ENCODE measurements around the gene UTP3. TPM values are rescaled to one million over a fixed set of nuclear protein-coding genes. Genes with fewer than 3 reads are reported as not detected.
A peak's percentile ranks its signal among the peaks of the same experiment; 100 is the strongest.
"Not testable (repeated sequence)": the region's sequence is repeated elsewhere in the genome, so short reads cannot be mapped to it uniquely, and the experiment has no call there.

The UTP3 gene
- total RNA-seq, 1 experiment from 2014 or later = 18.1 TPM

GRCh38 chr4:70701271-70701670 is 12.9 kb downstream of the UTP3 start:
- Histone ChIP-seq H3K27ac (no peak overlapping the region), H3K4me3 (no peak overlapping the region), H3K4me1 (replicated peaks) (peaks cover 17% of the 10 kb centered on the region), H3K27me3 (replicated peaks) (no peaks in the 10 kb centered on the region), H3K36me3 (peaks cover 8% of the 10 kb centered on the region), H3K9me3 (replicated peaks) (no peaks in the 10 kb centered on the region)
- no peak for DNase-seq (ENCODE audit: low read depth in 1 of 2, low spot score in 2 of 2)

- H3K27ac ChIP-seq; H3K36me3 ChIP-seq; DNase-seq (ENCODE audit: low read depth in 1 of 2, low spot score in 2 of 2): not testable (repeated sequence)
Observed at GRCh38 chr4:70702592-70702991, 14.3 kb downstream of the UTP3 start.

GRCh38 chr4:70703619-70704214 is 15.4 kb downstream of the UTP3 start:
- Histone ChIP-seq H3K36me3 (peaks cover 8% of the 10 kb centered on the region), H3K27ac (peak overlapping the region; percentile 62), H3K4me1 (replicated peaks) (peaks cover 27% of the 10 kb centered on the region), H3K4me3 (peak overlapping the region; percentile 96), H3K27me3 (replicated peaks) (no peaks in the 10 kb centered on the region), H3K9me3 (replicated peaks) (no peaks in the 10 kb centered on the region)
- DNase-seq (ENCODE audit: low read depth in 1 of 2, low spot score in 2 of 2) = peak in 1 of 2 experiments; percentile 10

More at GRCh38 chr4:70702592-70702991, 14.3 kb downstream of the UTP3 start:
- H3K4me1 ChIP-seq (replicated peaks) = peaks cover 27% of the 10 kb centered on the region
- H3K4me3 ChIP-seq; H3K9me3 ChIP-seq (replicated peaks); H3K27me3 ChIP-seq (replicated peaks): not testable (repeated sequence)

GRCh38 chr4:70704215-70704930 is 16.0 kb downstream of the UTP3 start:
- Histone ChIP-seq H3K36me3 (peaks cover 8% of the 10 kb centered on the region), H3K4me3 (peak overlapping the region; percentile 96), H3K27me3 (replicated peaks) (no peaks in the 10 kb centered on the region), H3K27ac (peak overlapping the region; percentile 62), H3K4me1 (replicated peaks) (peaks cover 27% of the 10 kb centered on the region), H3K9me3 (replicated peaks) (no peaks in the 10 kb centered on the region)
- peak; percentile 59 to 81 for DNase-seq (ENCODE audit: low read depth in 1 of 2, low spot score in 2 of 2)

- Histone ChIP-seq H3K27ac (peak overlapping the region; percentile 62), H3K4me3 (peak overlapping the region; percentile 96), H3K4me1 (replicated peaks) (peaks cover 27% of the 10 kb centered on the region), H3K9me3 (replicated peaks) (no peaks in the 10 kb centered on the region), H3K36me3 (peaks cover 8% of the 10 kb centered on the region), H3K27me3 (replicated peaks) (no peaks in the 10 kb centered on the region)
- peak in 1 of 2 experiments; percentile 74 for DNase-seq (ENCODE audit: low read depth in 1 of 2, low spot score in 2 of 2)
Observed at GRCh38 chr4:70704931-70705182, 16.5 kb downstream of the UTP3 start.

GRCh38 chr4:70705183-70706043 is 17.1 kb downstream of the UTP3 start:
- H3K4me3 ChIP-seq = peak overlapping the region; percentile 96
- DNase-seq (ENCODE audit: low read depth in 1 of 2, low spot score in 2 of 2) = peak; percentile 73 to 89
- H3K4me1 ChIP-seq (replicated peaks) = peaks cover 27% of the 10 kb centered on the region
- H3K27ac ChIP-seq = peak overlapping the region; percentile 62
- H3K36me3 ChIP-seq = peaks cover 8% of the 10 kb centered on the region
- H3K27me3 ChIP-seq (replicated peaks) = no peaks in the 10 kb centered on the region
- no peaks in the 10 kb centered on the region for H3K9me3 ChIP-seq (replicated peaks)

GRCh38 chr4:70706044-70706461 is 17.7 kb downstream of the UTP3 start:
- Histone ChIP-seq H3K9me3 (replicated peaks) (no peaks in the 10 kb centered on the region), H3K27ac (peak overlapping the region; percentile 62; the same call in 1 of the 2 replicates), H3K36me3 (peaks cover 8% of the 10 kb centered on the region), H3K4me1 (replicated peaks) (peaks cover 27% of the 10 kb centered on the region), H3K4me3 (peak overlapping the region; percentile 96), H3K27me3 (replicated peaks) (no peaks in the 10 kb centered on the region)
- no peak for DNase-seq (ENCODE audit: low read depth in 1 of 2, low spot score in 2 of 2)

- peak overlapping the region; percentile 96 for H3K4me3 ChIP-seq
- peaks cover 27% of the 10 kb centered on the region for H3K4me1 ChIP-seq (replicated peaks)
- DNase-seq (ENCODE audit: low read depth in 1 of 2, low spot score in 2 of 2) = peak in 1 of 2 experiments; percentile 18
- no peaks in the 10 kb centered on the region for H3K9me3 ChIP-seq (replicated peaks)
- H3K27me3 ChIP-seq (replicated peaks) = no peaks in the 10 kb centered on the region
- no peak overlapping the region; the same call in 1 of the 2 replicates for H3K27ac ChIP-seq
- H3K36me3 ChIP-seq = peaks cover 8% of the 10 kb centered on the region
Observed at GRCh38 chr4:70706516-70706915, 18.2 kb downstream of the UTP3 start.

- DNase-seq (ENCODE audit: low read depth in 1 of 2, low spot score in 2 of 2) = no peak
- Histone ChIP-seq H3K4me1 (replicated peaks) (peaks cover 16% of the 10 kb centered on the region), H3K9me3 (replicated peaks) (no peaks in the 10 kb centered on the region), H3K4me3 (no peak overlapping the region), H3K27me3 (replicated peaks) (no peaks in the 10 kb centered on the region), H3K27ac (no peak overlapping the region), H3K36me3 (peaks cover 6% of the 10 kb centered on the region)
Observed at GRCh38 chr4:70709611-70710205, 21.4 kb downstream of the UTP3 start.

GRCh38 chr4:70711599-70711998 is 23.3 kb downstream of the UTP3 start:
- no peaks in the 10 kb centered on the region for H3K9me3 ChIP-seq (replicated peaks)
- H3K36me3 ChIP-seq = no peaks in the 10 kb centered on the region
- no peaks in the 10 kb centered on the region for H3K27me3 ChIP-seq (replicated peaks)
- H3K4me3 ChIP-seq = no peak overlapping the region
- no peak for DNase-seq (ENCODE audit: low read depth in 1 of 2, low spot score in 2 of 2)
- peaks cover 7% of the 10 kb centered on the region for H3K4me1 ChIP-seq (replicated peaks)
- no peak overlapping the region for H3K27ac ChIP-seq

GRCh38 chr4:70712150-70712549 is 23.8 kb downstream of the UTP3 start:
- H3K9me3 ChIP-seq (replicated peaks) = no peaks in the 10 kb centered on the region
- H3K27me3 ChIP-seq (replicated peaks) = no peaks in the 10 kb centered on the region
- peaks cover 1% of the 10 kb centered on the region for H3K4me1 ChIP-seq (replicated peaks)
- H3K4me3 ChIP-seq = no peak overlapping the region
- DNase-seq (ENCODE audit: low read depth in 1 of 2, low spot score in 2 of 2) = no peak
- no peaks in the 10 kb centered on the region for H3K36me3 ChIP-seq
- H3K27ac ChIP-seq = no peak overlapping the region

- no peaks in the 10 kb centered on the region for H3K27me3 ChIP-seq (replicated peaks)
- no peak overlapping the region for H3K27ac ChIP-seq
- H3K4me3 ChIP-seq = no peak overlapping the region
- H3K36me3 ChIP-seq = no peaks in the 10 kb centered on the region
- H3K9me3 ChIP-seq (replicated peaks) = no peaks in the 10 kb centered on the region
- no peaks in the 10 kb centered on the region for H3K4me1 ChIP-seq (replicated peaks)
- no peak for DNase-seq (ENCODE audit: low read depth in 1 of 2, low spot score in 2 of 2)
Observed at GRCh38 chr4:70712604-70713452, 24.5 kb downstream of the UTP3 start.
